HCT116 (cell line): ENCODE data around the gene UBE2E3. TPM values are rescaled to one million over a fixed set of nuclear protein-coding genes. Genes with fewer than 3 reads are reported as not detected.

ENCODE experiments used
- ATAC-seq: fragments of 200-7000 bp; cut with Tn5 transposase; 2 replicates; pipeline ENCODE4 v1.9.1; 2020; ENCODE audit warnings: mild to moderate bottlenecking, moderate library complexity
- Bru-seq: library from RNA; stranded (reverse); fragments of 400-500 nt; gene quantifications from one replicate; lab custom pipeline; 2021; lab: Mats Ljungman, UMichigan
- BruChase-seq, 2 experiments: library from RNA; stranded (reverse); fragments of 400-500 nt; gene quantifications; one replicate each; lab custom pipeline; 2021; lab: Mats Ljungman, UMichigan
- BruUV-seq: library from RNA; stranded (reverse); fragments of 400-500 nt; replicated peaks from 2 replicates; lab custom pipeline; 2021; lab: Mats Ljungman, UMichigan
- CTCF ChIA-PET: fragments of 300-600 bp; sonication (Branson Sonifier 250); formaldehyde crosslinking; loops from one replicate; lab custom pipeline; 2021; ENCODE audit warnings: antibody characterized with exemption; lab: Charles Lee
- POLR2A ChIA-PET: fragments of 300-600, 350-600 bp; sonication (Branson Sonifier 250); formaldehyde crosslinking; loops from one replicate; lab custom pipeline; 2021; ENCODE audit warnings: antibody characterized with exemption; lab: Charles Lee
- RAD21 ChIA-PET, 2 experiments: fragments of 300-600 bp; sonication (Branson Sonifier 250); formaldehyde crosslinking; loops; one replicate each; lab custom pipeline; 2023; ENCODE audit warnings: low total read pairs in 2 of 2; ENCODE audit not compliant: uncharacterized antibody in 2 of 2, unreplicated experiment in 2 of 2, low non-redundant PET in 1 of 2; lab: Charles Lee
- DNase-seq: peaks from one replicate; pipeline ENCODE4 v3.0.0-alpha.2; 2010; ENCODE audit warnings: low read depth, low spot score
- H2AFZ ChIP-seq: fragments of 200-600 bp; shearing (Covaris generic), sonication (generic); 2 replicates; pipeline ENCODE4 v1.6.1; 2017; ENCODE audit warnings: low read depth, mixed run types, mixed read lengths, antibody characterized with exemption, low read length; ENCODE audit not compliant: poor library complexity, severe bottlenecking
- H3K27ac ChIP-seq: 2 replicates; pipeline ENCODE4 v1.5.1; 2012; ENCODE audit warnings: low read depth, low read length
- H3K27me3 ChIP-seq: fragments of 200-600 bp; sonication (generic); 2 replicates; pipeline ENCODE4 v1.6.1; 2016; ENCODE audit warnings: mixed run types, low read length, mixed read lengths; ENCODE audit not compliant: insufficient read depth
- H3K36me3 ChIP-seq, 2 experiments: fragments of 200-500 bp in 1 of 2; fragments of 200-600 bp in 1 of 2; sonication (Bioruptor generic) in 1 of 2; sonication (generic) in 1 of 2; 2 replicates each; pipeline versions ENCODE4 v1.5.1 to v1.6.1; 2014 to 2016; ENCODE audit warnings: low read length in 2 of 2, inconsistent platforms in 1 of 2, mixed read lengths in 1 of 2, mixed run types in 1 of 2; ENCODE audit not compliant: insufficient read depth in 2 of 2, control insufficient read depth in 1 of 2
- H3K4me1 ChIP-seq, 2 experiments: fragments of 200-600 bp in 1 of 2; sonication (generic) in 1 of 2; 2 replicates each; pipeline versions ENCODE4 v1.5.1 to v1.6.1; 2012 to 2017; ENCODE audit warnings: low read length in 2 of 2, inconsistent platforms in 1 of 2, mild to moderate bottlenecking in 1 of 2, mixed read lengths in 1 of 2, mixed run types in 1 of 2, moderate library complexity in 1 of 2; ENCODE audit not compliant: insufficient read depth in 2 of 2, control insufficient read depth in 1 of 2
- H3K4me2 ChIP-seq: fragments of 200-600 bp; sonication (generic); 2 replicates; pipeline ENCODE4 v1.6.1; 2017; ENCODE audit warnings: mixed run types, low read length, mixed read lengths
- H3K4me3 ChIP-seq, 2 experiments: fragments of 200-600 bp in 1 of 2; sonication (generic) in 1 of 2; replicated peaks in 1 of 2; 2 replicates each; pipeline ENCODE4 v1.5.1; 2011 to 2016; ENCODE audit warnings: low read length in 2 of 2, control low read depth in 1 of 2, low read depth in 1 of 2, mild to moderate bottlenecking in 1 of 2, mixed read lengths in 1 of 2, mixed run types in 1 of 2
- H3K79me2 ChIP-seq: fragments of 200-600 bp; sonication (generic); 2 replicates; pipeline ENCODE4 v1.6.1; 2017; ENCODE audit warnings: mild to moderate bottlenecking, mixed run types, low read length, moderate library complexity, mixed read lengths; ENCODE audit not compliant: insufficient read depth
- H3K9ac ChIP-seq: fragments of 200-600 bp; sonication (generic); 2 replicates; pipeline ENCODE4 v1.6.1; 2016; ENCODE audit warnings: low read length, mixed read lengths
- H3K9me2 ChIP-seq: fragments of 200-600 bp; sonication (generic), shearing (Covaris generic); 2 replicates; pipeline ENCODE4 v1.6.1; 2017; ENCODE audit warnings: mixed run types, mild to moderate bottlenecking, moderate library complexity; ENCODE audit not compliant: insufficient read depth
- H3K9me3 ChIP-seq, 2 experiments: fragments of 200-500 bp in 1 of 2; fragments of 200-600 bp in 1 of 2; sonication (Bioruptor generic) in 1 of 2; sonication (generic) in 1 of 2; 2 replicates each; pipeline ENCODE4 v1.6.1; 2014 to 2017; ENCODE audit warnings: low read length in 2 of 2, mixed read lengths in 2 of 2, inconsistent platforms in 1 of 2, low read depth in 1 of 2, mild to moderate bottlenecking in 1 of 2, mixed run types in 1 of 2, moderate library complexity in 1 of 2; ENCODE audit not compliant: control insufficient read depth in 1 of 2, insufficient read depth in 1 of 2
- H4K20me1 ChIP-seq: fragments of 200-600 bp; sonication (generic), shearing (Covaris generic); 2 replicates; pipeline ENCODE4 v1.6.1; 2017; ENCODE audit warnings: mixed run types, mild to moderate bottlenecking, moderate library complexity; ENCODE audit not compliant: insufficient read depth
- CBX3 ChIP-seq: IDR thresholded peaks from 2 replicates; pipeline ENCODE4 v1.6.1; 2012; ENCODE audit warnings: low read depth
- EZH2 ChIP-seq: fragments of 200-600 bp; sonication (generic); IDR thresholded peaks from 2 replicates; pipeline ENCODE4 v1.6.1; 2017; ENCODE audit warnings: antibody characterized with exemption, mixed run types
- EZH2phosphoT487 ChIP-seq: fragments of 200-600 bp; IDR thresholded peaks from 2 replicates; pipeline ENCODE4 v1.6.1; 2018; ENCODE audit warnings: antibody characterized with exemption, borderline replicate concordance
- FOSL1 ChIP-seq: IDR thresholded peaks from 2 replicates; pipeline ENCODE4 v1.6.1; 2012; ENCODE audit warnings: low read depth
- JUND ChIP-seq: IDR thresholded peaks from 2 replicates; pipeline ENCODE4 v1.6.1; 2012
- POLR2A ChIP-seq: IDR thresholded peaks from 2 replicates; pipeline ENCODE4 v1.7.0; 2011; ENCODE audit warnings: borderline replicate concordance; ENCODE audit not compliant: insufficient read depth, insufficient read length; ENCODE audit errors: extremely low read depth
- POLR2AphosphoS5 ChIP-seq: IDR thresholded peaks from 2 replicates; pipeline ENCODE4 v1.6.1; 2011; ENCODE audit warnings: mild to moderate bottlenecking, low read depth, low read length, moderate library complexity
- SP1 ChIP-seq: IDR thresholded peaks from 2 replicates; pipeline ENCODE4 v1.6.1; 2012; ENCODE audit warnings: low read depth
- TCF7L2 ChIP-seq: IDR thresholded peaks from 2 replicates; pipeline ENCODE4 v1.7.0; 2011; ENCODE audit warnings: borderline replicate concordance, inconsistent platforms; ENCODE audit not compliant: insufficient read depth, insufficient read length; ENCODE audit errors: extremely low read depth
- ZFX ChIP-seq: fragments of 450-650 bp; IDR thresholded peaks from 2 replicates; pipeline ENCODE4 v1.6.1; 2017
- ZNF274 ChIP-seq: fragments of 200-500 bp; sonication (Bioruptor generic); IDR thresholded peaks from 2 replicates; pipeline ENCODE4 v1.6.1; 2014; ENCODE audit warnings: mild to moderate bottlenecking, low read depth, low read length, inconsistent platforms
- intact Hi-C: fragments of 100-400 bp; cut with micrococcal nuclease; formaldehyde crosslinking; loops from 2 replicates; pipeline ENCODE4 v1.10.0; 2022
- long read RNA-seq: library from polyadenylated mRNA; unstranded; transcript quantifications from one replicate; pipeline ENCODE4 v2.0.0, GENCODE V29; 2021; ENCODE audit not compliant: unreplicated experiment
- polyA plus RNA-seq: library from polyadenylated mRNA; unstranded; fragments of >200 nt; gene quantifications from 2 replicates; pipeline ENCODE4 v1.2.1, GENCODE V29; 2012; ENCODE audit warnings: missing spikeins
- total RNA-seq: library from RNA; stranded (reverse); gene quantifications from one replicate; pipeline ENCODE4 v1.2.1, GENCODE V29; 2021; ENCODE audit not compliant: unreplicated experiment
- TF ChIP-seq, protein P1 (sequence below), 3 experiments: fragments of 200-600 bp in 1 of 3; sonication (generic) in 1 of 3; IDR thresholded peaks in 2 of 3; conservative IDR thresholded peaks in 1 of 3; 2 replicates each; pipeline ENCODE4 v1.5.1; 2012 to 2017; ENCODE audit warnings: low read depth in 2 of 3, low read length in 2 of 3, antibody characterized with exemption in 1 of 3, borderline replicate concordance in 1 of 3, control low read depth in 1 of 3, mild to moderate bottlenecking in 1 of 3, mixed read lengths in 1 of 3, mixed run types in 1 of 3, moderate library complexity in 1 of 3; ENCODE audit not compliant: insufficient read depth in 1 of 3
- TF ChIP-seq, protein P2 (sequence below): IDR thresholded peaks from 2 replicates; pipeline ENCODE4 v1.6.1; 2011; ENCODE audit warnings: mild to moderate bottlenecking, low read length, moderate library complexity; ENCODE audit not compliant: insufficient replicate concordance; ENCODE audit errors: extremely low read depth
- TF ChIP-seq, protein P3 (sequence below): IDR thresholded peaks from 2 replicates; pipeline ENCODE4 v1.6.1; 2012; ENCODE audit warnings: low read depth
- TF ChIP-seq, protein P4 (sequence below): IDR thresholded peaks from 2 replicates; pipeline ENCODE4 v1.6.1; 2012

UBE2E3 gene
- total RNA-seq (64.2 TPM), Bru-seq, nascent RNA (percentile 87 among the genes with signal in this experiment), BruChase-seq, experiment 1, labeled RNA remaining after a 6-hour chase (percentile 72 among the genes with signal in this experiment), BruChase-seq, experiment 2, labeled RNA remaining after a 2-hour chase (percentile 78 among the genes with signal in this experiment)
- 38.2 and 59.6 TPM in 2 replicates for polyA plus RNA-seq
- long read RNA-seq, transcript UBE2E3-202 (6 exons, 1,570 nt) = major isoform, 77 of 99 reads
- long read RNA-seq, partial matches to known transcripts = 11 of 99 reads
- long read RNA-seq, other reads (novel, unspliced or antisense) = 11 of 99 reads

DNA sequence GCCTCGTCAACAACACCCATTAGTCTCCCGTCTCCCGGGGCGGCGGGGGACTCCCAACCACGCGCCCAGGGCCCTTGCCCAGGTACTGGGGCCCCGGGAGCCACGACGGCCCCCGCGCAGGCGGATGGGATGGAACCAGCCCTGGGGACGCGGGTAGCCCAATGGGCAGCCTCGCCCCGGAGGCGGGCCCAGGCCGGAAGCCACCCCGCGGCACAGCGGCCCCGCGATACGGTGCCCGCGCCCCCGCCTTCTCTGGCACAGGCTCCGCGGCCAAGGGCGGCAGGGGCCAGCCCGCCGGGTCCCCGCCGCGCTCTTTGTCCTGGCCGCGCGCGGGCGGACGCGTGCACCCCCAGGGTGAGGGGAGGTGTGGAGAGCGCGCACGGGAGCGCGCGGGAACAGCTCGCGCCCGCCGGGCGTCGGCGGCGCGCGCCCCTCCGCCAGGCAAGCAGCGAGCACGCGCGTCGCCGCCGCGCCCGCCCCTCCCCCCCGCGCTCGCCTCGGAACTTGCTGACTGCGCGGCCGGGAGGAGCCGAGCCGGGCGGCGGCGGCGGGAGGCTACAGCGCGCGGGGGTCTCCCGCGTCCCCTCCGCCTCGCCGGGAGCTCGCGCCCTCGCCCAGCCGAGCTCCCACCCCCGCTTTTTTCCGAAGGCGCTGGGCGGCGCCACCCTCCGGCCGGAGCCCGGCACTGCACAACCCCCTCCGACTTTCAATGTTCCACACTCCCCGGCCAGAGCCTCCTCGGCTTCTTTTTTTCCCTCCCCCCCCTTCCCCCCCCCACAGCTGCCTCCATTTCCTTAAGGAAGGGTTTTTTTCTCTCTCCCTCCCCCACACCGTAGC is at the start of gene UBE2E3:
UBE2E3 (plus strand) TSS at position 500 of the 837 bp plus-strand sequence. CDS start 1,438 bp downstream, outside the sequence.
- DNase-seq (peak; percentile 48), ATAC-seq (peak; percentile 86)
- no TSS peak for BruUV-seq
- Histone ChIP-seq H3K9me2 (no peaks in the 10 kb centered on the region), H3K4me2 (peak within 1 kb of the TSS; percentile 93), H4K20me1 (no peaks in the 10 kb centered on the region), H3K27me3 (no peaks in the 10 kb centered on the region), H2AFZ (peak within 1 kb of the TSS; percentile 59), H3K4me1 (peaks cover 19 to 34% of the 10 kb centered on the region in 2 experiments; a peak in 3 of 4 replicates), H3K36me3 (peaks cover 0 to 13% of the 10 kb centered on the region in 2 experiments; a peak in 1 of 4 replicates), H3K4me3 (peak within 1 kb of the TSS; percentile 87 to 88), H3K9me3 (no peaks in the 10 kb centered on the region), H3K79me2 (peaks cover 42% of the 10 kb centered on the region), H3K9ac (peak within 1 kb of the TSS; percentile 85), H3K27ac (peak within 1 kb of the TSS; percentile 56)
- ChIA-PET CTCF (interaction anchor here (0.5 to 1.7 kb wide), 12 partner anchors 10 to 856 kb away, joined by 3 to 13 read pairs (median 4); no protein-coding TSS in a partner anchor), POLR2A (interaction anchor here (0.7 to 1.2 kb wide), 2 partner anchors 10 to 742 kb away, joined by 5 read pairs; no protein-coding TSS in a partner anchor), RAD21 (interaction anchor here (0.6 to 1.2 kb wide), 4 partner anchors 29 to 854 kb away, joined by 3 to 5 read pairs (median 4); no protein-coding TSS in a partner anchor)
- intact Hi-C loops = loop anchor here (1.0 to 2.0 kb wide), 2 partner anchors 78 to 460 kb away; no protein-coding TSS in a partner anchor
- peak; percentile 30; the same call in 1 of the 2 replicates for TF ChIP-seq ZFX
- no peak for TF ChIP-seq SP1
- peak; percentile 70 for TF ChIP-seq POLR2AphosphoS5
- TF ChIP-seq EZH2 = no peak
- TF ChIP-seq TCF7L2 = peak; percentile 46
- TF ChIP-seq EZH2phosphoT487 = no peak
- TF ChIP-seq ZNF274 = no peak
- TF ChIP-seq, protein P1, sequence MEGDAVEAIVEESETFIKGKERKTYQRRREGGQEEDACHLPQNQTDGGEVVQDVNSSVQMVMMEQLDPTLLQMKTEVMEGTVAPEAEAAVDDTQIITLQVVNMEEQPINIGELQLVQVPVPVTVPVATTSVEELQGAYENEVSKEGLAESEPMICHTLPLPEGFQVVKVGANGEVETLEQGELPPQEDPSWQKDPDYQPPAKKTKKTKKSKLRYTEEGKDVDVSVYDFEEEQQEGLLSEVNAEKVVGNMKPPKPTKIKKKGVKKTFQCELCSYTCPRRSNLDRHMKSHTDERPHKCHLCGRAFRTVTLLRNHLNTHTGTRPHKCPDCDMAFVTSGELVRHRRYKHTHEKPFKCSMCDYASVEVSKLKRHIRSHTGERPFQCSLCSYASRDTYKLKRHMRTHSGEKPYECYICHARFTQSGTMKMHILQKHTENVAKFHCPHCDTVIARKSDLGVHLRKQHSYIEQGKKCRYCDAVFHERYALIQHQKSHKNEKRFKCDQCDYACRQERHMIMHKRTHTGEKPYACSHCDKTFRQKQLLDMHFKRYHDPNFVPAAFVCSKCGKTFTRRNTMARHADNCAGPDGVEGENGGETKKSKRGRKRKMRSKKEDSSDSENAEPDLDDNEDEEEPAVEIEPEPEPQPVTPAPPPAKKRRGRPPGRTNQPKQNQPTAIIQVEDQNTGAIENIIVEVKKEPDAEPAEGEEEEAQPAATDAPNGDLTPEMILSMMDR (IDR thresholded peaks at IDR 0.05 in 2 of 3, conservative IDR thresholded peaks at IDR 0.05 in 1 of 3; ENCODE audit: borderline replicate concordance in 1 of 3, insufficient read depth in 1 of 3, low read depth in 2 of 3, low read length in 2 of 3) = peak in 2 of 3 experiments; percentile 62 to 65; a peak in 4 of 6 replicates
- no peak for TF ChIP-seq POLR2A
- TF ChIP-seq, protein P2, sequence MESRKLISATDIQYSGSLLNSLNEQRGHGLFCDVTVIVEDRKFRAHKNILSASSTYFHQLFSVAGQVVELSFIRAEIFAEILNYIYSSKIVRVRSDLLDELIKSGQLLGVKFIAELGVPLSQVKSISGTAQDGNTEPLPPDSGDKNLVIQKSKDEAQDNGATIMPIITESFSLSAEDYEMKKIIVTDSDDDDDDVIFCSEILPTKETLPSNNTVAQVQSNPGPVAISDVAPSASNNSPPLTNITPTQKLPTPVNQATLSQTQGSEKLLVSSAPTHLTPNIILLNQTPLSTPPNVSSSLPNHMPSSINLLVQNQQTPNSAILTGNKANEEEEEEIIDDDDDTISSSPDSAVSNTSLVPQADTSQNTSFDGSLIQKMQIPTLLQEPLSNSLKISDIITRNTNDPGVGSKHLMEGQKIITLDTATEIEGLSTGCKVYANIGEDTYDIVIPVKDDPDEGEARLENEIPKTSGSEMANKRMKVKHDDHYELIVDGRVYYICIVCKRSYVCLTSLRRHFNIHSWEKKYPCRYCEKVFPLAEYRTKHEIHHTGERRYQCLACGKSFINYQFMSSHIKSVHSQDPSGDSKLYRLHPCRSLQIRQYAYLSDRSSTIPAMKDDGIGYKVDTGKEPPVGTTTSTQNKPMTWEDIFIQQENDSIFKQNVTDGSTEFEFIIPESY = no peak
- TF ChIP-seq, protein P3, sequence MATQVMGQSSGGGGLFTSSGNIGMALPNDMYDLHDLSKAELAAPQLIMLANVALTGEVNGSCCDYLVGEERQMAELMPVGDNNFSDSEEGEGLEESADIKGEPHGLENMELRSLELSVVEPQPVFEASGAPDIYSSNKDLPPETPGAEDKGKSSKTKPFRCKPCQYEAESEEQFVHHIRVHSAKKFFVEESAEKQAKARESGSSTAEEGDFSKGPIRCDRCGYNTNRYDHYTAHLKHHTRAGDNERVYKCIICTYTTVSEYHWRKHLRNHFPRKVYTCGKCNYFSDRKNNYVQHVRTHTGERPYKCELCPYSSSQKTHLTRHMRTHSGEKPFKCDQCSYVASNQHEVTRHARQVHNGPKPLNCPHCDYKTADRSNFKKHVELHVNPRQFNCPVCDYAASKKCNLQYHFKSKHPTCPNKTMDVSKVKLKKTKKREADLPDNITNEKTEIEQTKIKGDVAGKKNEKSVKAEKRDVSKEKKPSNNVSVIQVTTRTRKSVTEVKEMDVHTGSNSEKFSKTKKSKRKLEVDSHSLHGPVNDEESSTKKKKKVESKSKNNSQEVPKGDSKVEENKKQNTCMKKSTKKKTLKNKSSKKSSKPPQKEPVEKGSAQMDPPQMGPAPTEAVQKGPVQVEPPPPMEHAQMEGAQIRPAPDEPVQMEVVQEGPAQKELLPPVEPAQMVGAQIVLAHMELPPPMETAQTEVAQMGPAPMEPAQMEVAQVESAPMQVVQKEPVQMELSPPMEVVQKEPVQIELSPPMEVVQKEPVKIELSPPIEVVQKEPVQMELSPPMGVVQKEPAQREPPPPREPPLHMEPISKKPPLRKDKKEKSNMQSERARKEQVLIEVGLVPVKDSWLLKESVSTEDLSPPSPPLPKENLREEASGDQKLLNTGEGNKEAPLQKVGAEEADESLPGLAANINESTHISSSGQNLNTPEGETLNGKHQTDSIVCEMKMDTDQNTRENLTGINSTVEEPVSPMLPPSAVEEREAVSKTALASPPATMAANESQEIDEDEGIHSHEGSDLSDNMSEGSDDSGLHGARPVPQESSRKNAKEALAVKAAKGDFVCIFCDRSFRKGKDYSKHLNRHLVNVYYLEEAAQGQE = no peak
- TF ChIP-seq, protein P4, sequence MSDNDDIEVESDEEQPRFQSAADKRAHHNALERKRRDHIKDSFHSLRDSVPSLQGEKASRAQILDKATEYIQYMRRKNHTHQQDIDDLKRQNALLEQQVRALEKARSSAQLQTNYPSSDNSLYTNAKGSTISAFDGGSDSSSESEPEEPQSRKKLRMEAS = peak; percentile 43
- TF ChIP-seq CBX3 = no peak
- TF ChIP-seq FOSL1 = no peak
- TF ChIP-seq JUND = no peak
